Cortex of kidney (tissue), 1 donor: ENCODE results near the gene TIPARP.
"Not testable (repeated sequence)": the region's sequence is repeated elsewhere in the genome, so short reads cannot be mapped to it uniquely, and the experiment has no call there.

Experiments
- DNase-seq: peaks from one replicate; lab custom pipeline; 2025; lab: John Stamatoyannopoulos, UW

The TIPARP gene

DNA sequence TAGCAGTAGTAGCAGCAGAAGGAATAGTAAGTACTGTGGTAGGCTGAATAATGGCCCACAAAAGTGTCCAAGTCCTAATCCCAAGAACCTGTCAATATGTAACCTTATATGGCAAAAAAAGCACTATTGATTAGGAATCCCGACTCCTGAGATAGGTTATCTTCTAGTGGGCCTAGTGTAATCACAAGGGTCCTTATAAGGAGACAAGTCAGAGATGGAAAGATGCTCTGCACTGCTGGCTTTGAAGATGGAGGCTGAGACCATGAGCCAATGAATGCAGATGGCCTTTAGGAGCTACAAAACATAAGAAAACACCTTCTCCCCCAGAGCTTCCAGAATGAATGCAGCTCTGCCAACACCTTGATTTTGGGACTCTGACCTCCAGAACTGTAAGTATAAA, 36.0 kb downstream of the TIPARP start:
- no peak for DNase-seq

DNA sequence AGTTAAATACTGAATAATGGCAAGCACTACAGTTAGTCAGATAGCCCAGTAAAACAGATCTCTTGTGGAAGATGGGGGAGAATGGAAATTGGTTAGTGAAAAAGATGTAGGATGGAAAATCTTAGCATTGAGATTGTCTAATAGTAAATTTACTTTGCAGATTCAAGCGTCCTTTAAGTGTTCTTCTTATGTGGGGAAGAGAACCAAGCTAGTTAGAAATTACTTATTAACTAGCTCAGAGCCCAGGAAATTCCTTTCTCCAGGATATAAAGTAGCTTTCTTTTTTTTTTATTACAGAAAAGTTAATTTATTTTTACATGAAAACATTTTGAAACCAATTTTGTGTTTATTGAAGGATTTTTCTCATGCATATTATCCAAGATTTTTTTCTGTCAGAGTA, 36.7 kb downstream of the TIPARP start:
- DNase-seq: no peak

- not testable (repeated sequence) for DNase-seq
Observed at GRCh38 chr3:156711944-156712343, 37.6 kb downstream of the TIPARP start.

GRCh38 chr3:156716105-156716862, 41.9 kb downstream of the TIPARP start:
- DNase-seq: no peak

- DNase-seq: no peak
Observed at GRCh38 chr3:156718622-156719306, 44.4 kb downstream of the TIPARP start.

GRCh38 chr3:156720826-156721225, 46.4 kb downstream of the TIPARP start:
- DNase-seq: no peak

DNA sequence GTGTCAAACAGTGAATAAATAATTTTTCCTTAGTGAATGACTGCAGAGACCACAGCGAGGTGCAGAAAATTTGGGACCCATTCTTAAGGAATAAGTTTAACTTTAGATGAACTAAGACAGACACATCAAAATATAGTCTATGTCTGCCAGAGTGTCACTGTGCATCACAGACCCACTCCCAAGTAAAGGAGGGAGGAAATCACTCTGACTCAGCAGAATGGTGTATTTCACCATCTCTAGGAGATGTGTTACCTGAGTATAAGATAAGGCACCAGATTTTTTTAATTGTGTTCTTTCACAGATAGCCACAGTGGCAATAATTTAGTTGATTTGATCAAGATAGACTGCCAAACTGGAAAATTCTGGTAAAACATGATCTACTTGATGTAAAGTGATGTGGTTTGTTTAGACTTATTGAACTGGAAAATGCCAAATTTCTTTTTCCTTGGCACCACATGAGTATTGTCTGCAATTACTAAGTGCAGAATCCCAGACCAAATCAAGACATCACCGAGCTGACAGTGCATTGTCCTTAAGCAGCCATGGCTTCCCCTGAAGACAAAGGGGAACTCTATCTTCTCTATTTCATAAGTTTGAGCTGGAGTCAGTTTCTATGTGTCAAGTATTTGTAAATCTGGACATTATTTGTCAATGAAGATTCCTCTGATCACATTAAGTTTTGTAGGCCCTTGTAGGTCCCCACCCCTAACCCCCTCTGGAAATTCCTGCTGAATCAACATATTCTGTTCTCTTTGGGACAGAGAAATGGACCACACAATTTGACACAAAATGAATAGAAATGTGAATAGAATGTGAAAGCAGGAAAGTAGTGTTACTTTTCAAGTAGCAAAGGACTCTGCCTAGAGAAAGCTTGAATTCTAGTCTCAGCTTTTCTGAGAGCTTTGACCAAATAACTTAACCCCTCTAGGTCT, 47.6 kb downstream of the TIPARP start:
- no peak for DNase-seq

- no peak for DNase-seq
Observed at GRCh38 chr3:156723182-156723619, 48.8 kb downstream of the TIPARP start.

DNA sequence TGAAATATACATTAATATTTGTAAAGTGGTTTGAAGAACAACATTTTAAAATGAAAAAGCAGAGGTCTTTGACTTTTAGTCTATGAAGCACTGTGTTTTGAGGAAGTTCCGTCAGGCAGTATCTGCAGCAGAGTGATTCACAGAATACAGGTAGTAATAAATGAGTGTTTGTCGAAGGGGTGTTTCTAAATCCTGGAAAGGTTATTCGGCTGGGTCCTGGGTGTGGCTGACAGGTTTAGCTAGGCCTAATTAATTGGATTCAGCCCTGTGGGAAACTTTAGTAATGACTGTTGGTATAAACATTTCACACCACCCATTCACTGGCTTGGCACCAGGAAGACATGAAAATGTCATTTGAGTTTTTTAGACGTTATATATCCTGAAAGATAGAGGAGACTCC, 51.3 kb downstream of the TIPARP start:
- DNase-seq: no peak

GRCh38 chr3:156726456-156726855, 52.1 kb downstream of the TIPARP start:
- DNase-seq: no peak

DNA sequence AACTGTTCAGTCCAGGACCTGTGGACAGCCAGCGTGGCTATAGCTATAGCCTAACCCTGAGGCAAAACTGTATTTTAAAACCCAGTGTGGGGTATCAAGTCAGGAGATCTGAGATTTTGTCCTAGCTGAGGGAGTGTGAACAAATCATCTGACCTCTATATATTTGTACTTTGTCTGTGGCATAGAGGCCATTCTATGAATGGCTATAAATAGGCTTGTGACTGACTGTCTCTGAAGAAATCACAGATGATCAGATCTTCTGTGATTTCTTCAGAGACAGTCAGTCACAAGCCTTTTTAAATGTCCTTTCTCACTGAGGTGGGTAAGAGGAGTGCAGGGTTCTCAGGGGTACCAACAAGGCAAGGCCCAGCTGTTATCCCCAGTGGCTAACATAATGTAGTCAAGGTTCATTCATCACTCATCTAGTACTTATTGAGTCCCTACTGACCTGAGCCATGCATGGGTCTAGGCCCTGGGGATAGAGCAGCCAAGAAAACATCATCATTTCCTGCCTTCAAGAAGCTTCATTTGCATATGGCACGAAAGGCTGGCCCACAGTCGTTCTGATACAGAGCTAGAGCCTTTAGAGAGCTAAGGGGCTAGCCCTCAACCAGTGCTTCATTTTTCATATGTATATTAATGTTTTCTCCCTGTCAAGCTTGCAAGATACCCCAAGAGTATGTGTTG, 53.3 kb downstream of the TIPARP start:
- DNase-seq: no peak

DNA sequence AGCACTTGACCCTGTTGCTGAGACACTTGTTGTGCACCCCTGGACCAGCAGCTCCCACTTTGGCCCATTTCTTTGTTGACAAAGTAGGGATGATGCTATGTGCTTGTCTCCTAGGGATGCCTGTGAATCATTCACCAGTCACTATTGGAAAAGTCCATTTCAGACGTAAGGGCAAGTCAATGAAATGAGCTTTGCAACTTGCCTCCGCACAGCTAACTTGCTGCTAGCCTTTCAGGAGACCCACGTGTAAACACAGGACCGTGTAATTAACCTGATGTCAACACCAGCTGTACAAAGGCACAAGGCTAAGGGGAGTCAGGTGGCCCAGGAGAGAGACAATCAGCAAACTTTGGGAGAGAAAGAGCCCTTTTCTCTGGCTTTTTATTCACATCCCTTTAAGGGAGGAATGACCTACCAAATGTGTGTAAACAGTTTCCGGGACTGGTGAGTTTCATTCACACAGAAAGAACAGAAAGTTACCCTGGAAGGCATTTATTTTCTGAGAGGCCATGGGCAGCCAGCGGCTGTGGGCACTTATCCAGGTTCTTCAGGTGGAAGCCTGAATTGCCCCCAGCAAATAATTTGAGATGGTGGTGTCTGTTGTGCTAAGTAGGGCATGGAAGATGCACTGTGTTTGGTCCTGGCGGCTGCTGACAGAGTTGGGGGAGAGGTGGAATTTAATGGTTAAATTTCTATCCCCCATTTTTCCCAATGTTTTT, 54.0 kb downstream of the TIPARP start:
- no peak for DNase-seq

GRCh38 chr3:156729460-156730179, 55.2 kb downstream of the TIPARP start:
- DNase-seq: no peak

DNA sequence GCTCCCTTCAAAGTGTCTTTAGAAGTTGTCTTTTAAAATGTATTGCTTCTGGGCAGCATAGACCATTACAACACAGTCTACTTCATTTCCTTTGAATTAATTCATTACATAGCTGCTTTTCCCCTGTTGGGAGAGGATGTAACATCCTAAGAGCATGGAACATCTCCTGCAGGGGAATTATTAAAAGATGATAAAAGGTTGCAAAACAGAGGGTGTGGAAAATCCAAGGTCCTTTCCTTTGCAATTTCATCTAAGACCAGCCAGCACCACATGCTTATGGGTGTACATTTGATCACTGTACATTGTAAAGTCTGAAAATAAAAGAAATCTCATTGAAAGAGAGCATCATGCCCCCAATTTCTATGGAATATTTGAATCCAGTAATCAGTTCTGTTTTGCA, 57.4 kb downstream of the TIPARP start:
- no peak for DNase-seq

- DNase-seq: no peak
Observed at GRCh38 chr3:156732261-156732660, 57.9 kb downstream of the TIPARP start.

- DNase-seq: no peak
Observed at GRCh38 chr3:156732715-156733421, 58.5 kb downstream of the TIPARP start.

DNA sequence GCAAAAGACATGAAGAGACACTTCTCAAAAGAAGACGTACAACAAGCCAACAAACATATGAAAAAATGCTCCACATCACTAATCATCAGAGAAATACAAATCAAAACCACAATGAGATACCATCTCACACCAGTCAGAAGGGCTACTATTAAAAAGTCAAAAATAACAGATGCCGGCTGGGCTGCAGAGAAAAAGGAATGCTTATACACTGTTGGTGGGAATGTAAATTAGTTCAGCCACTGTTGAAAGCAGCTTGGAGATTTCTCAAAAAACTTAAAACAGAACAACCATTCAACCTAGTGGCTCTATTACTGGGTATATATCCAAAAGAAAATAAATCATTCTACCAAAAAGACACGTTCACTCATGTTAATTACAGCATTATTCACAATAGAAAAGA, 60.3 kb downstream of the TIPARP start:
- DNase-seq: not testable (repeated sequence)

- no peak for DNase-seq
Observed at GRCh38 chr3:156735471-156735870, 61.1 kb downstream of the TIPARP start.

GRCh38 chr3:156737049-156737448, 62.7 kb downstream of the TIPARP start:
- DNase-seq: not testable (repeated sequence)

GRCh38 chr3:156738251-156738650, 63.9 kb downstream of the TIPARP start:
- no peak for DNase-seq
